HepG2 (cell line): Measurements from ENCODE around the gene TNFSF12. TPM values are rescaled to one million over a fixed set of nuclear protein-coding genes. Genes with fewer than 3 reads are reported as not detected.

Source experiments
- AFF4 ChIP-seq: sonication (generic); formaldehyde crosslinking; IDR thresholded peaks from 2 replicates; pipeline ENCODE4 v1.4.0; 2020; ENCODE audit warnings: missing genetic modification reagents
- BCL6 ChIP-seq: IDR thresholded peaks from 2 replicates; pipeline ENCODE4 v1.6.1; 2016; ENCODE audit warnings: missing genetic modification reagents, missing compliant biosample characterization
- HNRNPUL1 ChIP-seq: fragments of 200-400 bp; formaldehyde crosslinking; IDR thresholded peaks from 2 replicates; pipeline ENCODE4 v1.6.1; 2017; ENCODE audit warnings: low read depth, mild to moderate bottlenecking, low read length, moderate library complexity
- KAT2B ChIP-seq: fragments of 150-350 bp; IDR thresholded peaks from 2 replicates; pipeline ENCODE4 v1.6.1; 2014; ENCODE audit warnings: low read depth, low read length, borderline replicate concordance
- KDM5A ChIP-seq: fragments of 200-600 bp; sonication (generic); IDR thresholded peaks from 2 replicates; pipeline ENCODE4 v1.7.0; 2018; ENCODE audit warnings: antibody characterized with exemption, mild to moderate bottlenecking, low read length, borderline replicate concordance
- PBX3 ChIP-seq: sonication (generic); formaldehyde crosslinking; IDR thresholded peaks from 2 replicates; pipeline ENCODE4 v1.8.1; 2023; ENCODE audit warnings: missing genetic modification reagents, inconsistent platforms, borderline replicate concordance
- POGZ ChIP-seq: sonication (generic); formaldehyde crosslinking; IDR thresholded peaks from 2 replicates; pipeline ENCODE4 v1.4.0; 2020; ENCODE audit warnings: mild to moderate bottlenecking, missing genetic modification reagents
- TBL1XR1 ChIP-seq: fragments of 150-350 bp; IDR thresholded peaks from 2 replicates; pipeline ENCODE4 v1.6.1; 2014; ENCODE audit warnings: borderline replicate concordance, low read length; ENCODE audit not compliant: partially characterized antibody
- ZMYM2 ChIP-seq: sonication (generic); formaldehyde crosslinking; IDR thresholded peaks from 2 replicates; pipeline ENCODE4 v1.8.0; 2022; ENCODE audit warnings: mild to moderate bottlenecking, missing genetic modification reagents
- ZNF224 ChIP-seq: sonication (generic); formaldehyde crosslinking; IDR thresholded peaks from 2 replicates; pipeline ENCODE4 v1.5.0; 2020; ENCODE audit warnings: mild to moderate bottlenecking, missing genetic modification reagents
- ZNF501 ChIP-seq: sonication (generic); formaldehyde crosslinking; IDR thresholded peaks from 2 replicates; pipeline ENCODE4 v1.5.1; 2020; ENCODE audit warnings: mild to moderate bottlenecking, moderate library complexity, missing genetic modification reagents
- ZNF749 ChIP-seq: sonication (generic); formaldehyde crosslinking; IDR thresholded peaks from 2 replicates; pipeline ENCODE4 v1.8.0; 2022; ENCODE audit warnings: mild to moderate bottlenecking, missing genetic modification reagents, moderate library complexity, borderline replicate concordance
- ZSCAN22 ChIP-seq: sonication (generic); formaldehyde crosslinking; IDR thresholded peaks from 2 replicates; pipeline ENCODE4 v1.4.0; 2020; ENCODE audit warnings: mild to moderate bottlenecking, missing genetic modification reagents
- polyA plus RNA-seq, 8 experiments: library from polyadenylated mRNA; depleted of rRNA in 3 of 8; stranded (reverse) in 7 of 8; unstranded in 1 of 8; fragments of >200 nt; fragmentation: Illumina TruSeq in 4 of 8; extraction: Trizol in 4 of 8; gene quantifications; 2 replicates each; pipeline versions ENCODE4 v1.2.1 to v1.2.3, GENCODE V29; 2011 to 2016; ENCODE audit warnings: low read depth in 4 of 8, missing spikeins in 1 of 8, mixed read lengths in 1 of 8; ENCODE audit not compliant: insufficient read depth in 1 of 8
- total RNA-seq, 5 experiments: library from RNA; depleted of rRNA; stranded (reverse); fragments of >200 nt; fragmentation: Illumina TruSeq; extraction: Trizol; gene quantifications; 2 replicates each; pipeline ENCODE4 v1.2.3, GENCODE V29; 2016; ENCODE audit warnings: low read depth in 1 of 5
- TF ChIP-seq, protein P1 (sequence below): sonication (generic); formaldehyde crosslinking; IDR thresholded peaks from 2 replicates; pipeline ENCODE4 v1.5.0; 2020; ENCODE audit warnings: missing genetic modification reagents, mild to moderate bottlenecking, borderline replicate concordance
- TF ChIP-seq, protein P2 (sequence below): sonication (generic); formaldehyde crosslinking; IDR thresholded peaks from 2 replicates; pipeline ENCODE4 v1.4.0; 2020; ENCODE audit warnings: mild to moderate bottlenecking, missing genetic modification reagents, borderline replicate concordance
- TF ChIP-seq, protein P3 (sequence below): sonication (generic); formaldehyde crosslinking; IDR thresholded peaks from 2 replicates; pipeline ENCODE4 v1.5.1; 2020; ENCODE audit warnings: missing genetic modification reagents, mild to moderate bottlenecking, borderline replicate concordance

TNFSF12 gene
- total and polyA plus RNA-seq, 2 of the 13 experiments (the other 11 are each of a cell fraction or from before 2014, with no cell fraction given): 0.93 to 7.2 TPM

DNA sequence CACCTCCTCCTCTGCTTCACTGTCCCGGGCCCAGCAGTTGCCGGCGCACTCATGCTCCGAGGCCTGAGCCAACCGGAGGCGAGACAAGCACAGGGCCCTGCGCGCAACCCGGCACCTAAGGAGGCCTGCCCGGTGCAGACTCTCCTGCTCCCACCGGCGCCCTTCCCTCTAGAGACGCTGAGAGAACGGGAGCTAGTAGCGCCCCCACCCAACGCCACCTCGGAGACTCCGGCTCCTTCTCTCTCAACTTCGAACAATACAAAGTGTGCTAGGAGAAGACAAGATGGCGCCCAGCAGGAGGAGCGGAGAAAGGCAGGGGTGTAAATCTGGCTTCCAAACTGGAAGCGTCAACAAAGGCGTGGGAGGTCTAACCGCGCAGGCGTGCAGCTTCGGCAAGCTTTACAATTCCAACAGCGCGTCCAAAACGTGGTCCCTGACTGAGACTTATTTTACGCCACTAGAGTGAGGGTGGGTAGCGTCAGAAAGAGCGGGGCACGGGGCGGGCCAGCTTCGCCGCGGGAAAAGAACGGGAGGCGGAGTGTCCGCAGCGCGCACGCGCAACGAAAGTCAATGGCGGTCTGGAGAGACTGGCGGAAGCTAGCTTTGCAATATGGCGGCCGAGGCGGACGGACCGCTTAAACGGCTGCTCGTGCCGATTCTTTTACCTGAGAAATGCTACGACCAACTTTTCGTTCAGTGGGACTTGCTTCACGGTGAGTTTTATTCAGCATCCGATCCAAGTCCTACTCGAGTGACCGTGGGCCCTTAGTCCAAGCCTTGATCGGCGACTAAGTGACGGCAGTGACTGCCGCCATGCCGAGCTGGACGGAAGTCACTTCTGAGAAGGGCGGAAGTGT is 34.6 kb downstream of the TNFSF12 start, which contains the start of gene MPDU1 (continued):
- TF ChIP-seq, protein P1, sequence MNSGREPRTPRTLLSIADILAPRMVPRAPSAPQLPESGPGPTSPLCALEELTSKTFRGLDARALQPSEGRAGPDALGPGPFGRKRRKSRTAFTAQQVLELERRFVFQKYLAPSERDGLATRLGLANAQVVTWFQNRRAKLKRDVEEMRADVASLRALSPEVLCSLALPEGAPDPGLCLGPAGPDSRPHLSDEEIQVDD (CRISPR knock-in tag): no peak
- TF ChIP-seq TBL1XR1: no peak
- TF ChIP-seq, protein P2, sequence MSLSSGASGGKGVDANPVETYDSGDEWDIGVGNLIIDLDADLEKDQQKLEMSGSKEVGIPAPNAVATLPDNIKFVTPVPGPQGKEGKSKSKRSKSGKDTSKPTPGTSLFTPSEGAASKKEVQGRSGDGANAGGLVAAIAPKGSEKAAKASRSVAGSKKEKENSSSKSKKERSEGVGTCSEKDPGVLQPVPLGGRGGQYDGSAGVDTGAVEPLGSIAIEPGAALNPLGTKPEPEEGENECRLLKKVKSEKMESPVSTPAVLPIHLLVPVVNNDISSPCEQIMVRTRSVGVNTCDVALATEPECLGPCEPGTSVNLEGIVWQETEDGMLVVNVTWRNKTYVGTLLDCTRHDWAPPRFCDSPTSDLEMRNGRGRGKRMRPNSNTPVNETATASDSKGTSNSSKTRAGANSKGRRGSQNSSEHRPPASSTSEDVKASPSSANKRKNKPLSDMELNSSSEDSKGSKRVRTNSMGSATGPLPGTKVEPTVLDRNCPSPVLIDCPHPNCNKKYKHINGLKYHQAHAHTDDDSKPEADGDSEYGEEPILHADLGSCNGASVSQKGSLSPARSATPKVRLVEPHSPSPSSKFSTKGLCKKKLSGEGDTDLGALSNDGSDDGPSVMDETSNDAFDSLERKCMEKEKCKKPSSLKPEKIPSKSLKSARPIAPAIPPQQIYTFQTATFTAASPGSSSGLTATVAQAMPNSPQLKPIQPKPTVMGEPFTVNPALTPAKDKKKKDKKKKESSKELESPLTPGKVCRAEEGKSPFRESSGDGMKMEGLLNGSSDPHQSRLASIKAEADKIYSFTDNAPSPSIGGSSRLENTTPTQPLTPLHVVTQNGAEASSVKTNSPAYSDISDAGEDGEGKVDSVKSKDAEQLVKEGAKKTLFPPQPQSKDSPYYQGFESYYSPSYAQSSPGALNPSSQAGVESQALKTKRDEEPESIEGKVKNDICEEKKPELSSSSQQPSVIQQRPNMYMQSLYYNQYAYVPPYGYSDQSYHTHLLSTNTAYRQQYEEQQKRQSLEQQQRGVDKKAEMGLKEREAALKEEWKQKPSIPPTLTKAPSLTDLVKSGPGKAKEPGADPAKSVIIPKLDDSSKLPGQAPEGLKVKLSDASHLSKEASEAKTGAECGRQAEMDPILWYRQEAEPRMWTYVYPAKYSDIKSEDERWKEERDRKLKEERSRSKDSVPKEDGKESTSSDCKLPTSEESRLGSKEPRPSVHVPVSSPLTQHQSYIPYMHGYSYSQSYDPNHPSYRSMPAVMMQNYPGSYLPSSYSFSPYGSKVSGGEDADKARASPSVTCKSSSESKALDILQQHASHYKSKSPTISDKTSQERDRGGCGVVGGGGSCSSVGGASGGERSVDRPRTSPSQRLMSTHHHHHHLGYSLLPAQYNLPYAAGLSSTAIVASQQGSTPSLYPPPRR (CRISPR knock-in tag): no peak
- TF ChIP-seq KAT2B: no peak
- TF ChIP-seq AFF4 (CRISPR knock-in tag): no peak; the same call in 1 of the 2 replicates
- peak; percentile 57; the same call in 1 of the 2 replicates for TF ChIP-seq ZNF224 (CRISPR knock-in tag)
- peak; percentile 31 for TF ChIP-seq BCL6 (CRISPR knock-in tag)
- peak; percentile 82 for TF ChIP-seq KDM5A
- TF ChIP-seq PBX3 (CRISPR knock-in tag): 0 out of 2 replicates have a peak, but pooled peaks have one; percentile 72
- peak; percentile 86 for TF ChIP-seq ZNF501 (CRISPR knock-in tag)
- TF ChIP-seq HNRNPUL1: no peak
- no peak for TF ChIP-seq ZMYM2 (CRISPR knock-in tag)
- 0 out of 2 replicates have a peak, but pooled peaks have one; percentile 24 for TF ChIP-seq ZNF749
- no peak for TF ChIP-seq ZSCAN22
- TF ChIP-seq, protein P3, sequence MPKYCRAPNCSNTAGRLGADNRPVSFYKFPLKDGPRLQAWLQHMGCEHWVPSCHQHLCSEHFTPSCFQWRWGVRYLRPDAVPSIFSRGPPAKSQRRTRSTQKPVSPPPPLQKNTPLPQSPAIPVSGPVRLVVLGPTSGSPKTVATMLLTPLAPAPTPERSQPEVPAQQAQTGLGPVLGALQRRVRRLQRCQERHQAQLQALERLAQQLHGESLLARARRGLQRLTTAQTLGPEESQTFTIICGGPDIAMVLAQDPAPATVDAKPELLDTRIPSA (CRISPR knock-in tag): no peak
- TF ChIP-seq POGZ (CRISPR knock-in tag): no peak; the same call in 1 of the 2 replicates
